Astrocyte (in vitro differentiated cells and primary cell): Measurements from ENCODE around the gene RCAN2.

Source experiments
- EZH2 ChIP-seq: IDR thresholded peaks from 2 replicates; pipeline ENCODE4 v1.6.1; 2012; ENCODE audit warnings: mild to moderate bottlenecking, low read length, inconsistent platforms; ENCODE audit not compliant: insufficient read depth
- TF ChIP-seq, protein P1 (sequence below): IDR thresholded peaks from 2 replicates; pipeline ENCODE4 v1.5.1; 2011; ENCODE audit warnings: low read depth, mild to moderate bottlenecking, inconsistent platforms, low read length, moderate library complexity; ENCODE audit not compliant: insufficient read depth

GRCh38 chr6:46469021-46469420 lies 22.2 kb downstream of the RCAN2 start:
- TF ChIP-seq, protein P1, sequence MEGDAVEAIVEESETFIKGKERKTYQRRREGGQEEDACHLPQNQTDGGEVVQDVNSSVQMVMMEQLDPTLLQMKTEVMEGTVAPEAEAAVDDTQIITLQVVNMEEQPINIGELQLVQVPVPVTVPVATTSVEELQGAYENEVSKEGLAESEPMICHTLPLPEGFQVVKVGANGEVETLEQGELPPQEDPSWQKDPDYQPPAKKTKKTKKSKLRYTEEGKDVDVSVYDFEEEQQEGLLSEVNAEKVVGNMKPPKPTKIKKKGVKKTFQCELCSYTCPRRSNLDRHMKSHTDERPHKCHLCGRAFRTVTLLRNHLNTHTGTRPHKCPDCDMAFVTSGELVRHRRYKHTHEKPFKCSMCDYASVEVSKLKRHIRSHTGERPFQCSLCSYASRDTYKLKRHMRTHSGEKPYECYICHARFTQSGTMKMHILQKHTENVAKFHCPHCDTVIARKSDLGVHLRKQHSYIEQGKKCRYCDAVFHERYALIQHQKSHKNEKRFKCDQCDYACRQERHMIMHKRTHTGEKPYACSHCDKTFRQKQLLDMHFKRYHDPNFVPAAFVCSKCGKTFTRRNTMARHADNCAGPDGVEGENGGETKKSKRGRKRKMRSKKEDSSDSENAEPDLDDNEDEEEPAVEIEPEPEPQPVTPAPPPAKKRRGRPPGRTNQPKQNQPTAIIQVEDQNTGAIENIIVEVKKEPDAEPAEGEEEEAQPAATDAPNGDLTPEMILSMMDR: no peak
- no peak for TF ChIP-seq EZH2
